D341Med (cell line): ENCODE measurements around the gene UGT3A2.
A peak's percentile ranks its signal among the peaks of the same experiment; 100 is the strongest.

Experiments used
- DNase-seq: peaks from one replicate; pipeline ENCODE4 v3.0.0; 2012; ENCODE audit warnings: low spot score

Gene UGT3A2

GRCh38 chr5:36066540-36067210 lies at the start of gene UGT3A2:
UGT3A2 (minus strand) TSS chr5:36066882; CDS start chr5:36066789, 93 bp downstream.
- peak; percentile 45 for DNase-seq

- no peak for DNase-seq
Observed at GRCh38 chr5:36111238-36111637, 44.6 kb upstream of the UGT3A2 start.

GRCh38 chr5:36108758-36109460 lies 42.2 kb upstream of the UGT3A2 start:
- no peak for DNase-seq

- no peak for DNase-seq
Observed at GRCh38 chr5:36105819-36106218, 39.1 kb upstream of the UGT3A2 start.

- no peak for DNase-seq
Observed at GRCh38 chr5:36099748-36100147, 33.1 kb upstream of the UGT3A2 start.

- DNase-seq, result no peak
Observed at GRCh38 chr5:36096486-36096885, 29.8 kb upstream of the UGT3A2 start.

GRCh38 chr5:36089989-36090388 lies 23.3 kb upstream of the UGT3A2 start:
- peak; percentile 39 for DNase-seq

GRCh38 chr5:36079200-36079781 lies 12.6 kb upstream of the UGT3A2 start:
- peak; percentile 75 for DNase-seq

GRCh38 chr5:36078430-36078829 lies 11.7 kb upstream of the UGT3A2 start:
- no peak for DNase-seq

- peak; percentile 39 for DNase-seq
Observed at GRCh38 chr5:36073595-36074216, 7.0 kb upstream of the UGT3A2 start.

GRCh38 chr5:36070687-36071571 lies 4.2 kb upstream of the UGT3A2 start:
- DNase-seq, result no peak

- no peak for DNase-seq
Observed at GRCh38 chr5:36068751-36069281, 2.1 kb upstream of the UGT3A2 start.

GRCh38 chr5:36066001-36066539 lies 612 bp downstream of the UGT3A2 start:
- no peak for DNase-seq

- DNase-seq, result no peak
Observed at GRCh38 chr5:36060420-36060887, 6.2 kb downstream of the UGT3A2 start.

GRCh38 chr5:36059571-36060419 lies 6.9 kb downstream of the UGT3A2 start:
- DNase-seq, result no peak

- no peak for DNase-seq
Observed at GRCh38 chr5:36058776-36059175, 7.9 kb downstream of the UGT3A2 start.

GRCh38 chr5:36057386-36057785 lies 9.3 kb downstream of the UGT3A2 start:
- DNase-seq, result no peak

GRCh38 chr5:36056422-36056821 lies 10.3 kb downstream of the UGT3A2 start:
- no peak for DNase-seq

GRCh38 chr5:36055984-36056383 lies 10.7 kb downstream of the UGT3A2 start:
- no peak for DNase-seq

GRCh38 chr5:36054647-36055046 lies 12.0 kb downstream of the UGT3A2 start:
- DNase-seq, result no peak
